Mesenchymal stem cell (in vitro differentiated cells and primary cell): Measurements from ENCODE around the gene RASAL2.
A peak's percentile ranks its signal among the peaks of the same experiment; 100 is the strongest.

ENCODE experiments used
- DNase-seq: peaks from one replicate; pipeline ENCODE4 v3.0.0-alpha.2; 2013
- H2AFZ ChIP-seq: one replicate; pipeline ENCODE4 v1.6.1; 2013; ENCODE audit warnings: low read depth, mild to moderate bottlenecking, control low read depth, inconsistent platforms, low read length, moderate library complexity
- H2AK5ac ChIP-seq: 2 replicates; pipeline ENCODE4 v1.6.1; 2013; ENCODE audit warnings: low read length, moderate library complexity, mild to moderate bottlenecking, inconsistent platforms; ENCODE audit not compliant: severe bottlenecking
- H2BK120ac ChIP-seq: one replicate; pipeline ENCODE4 v1.6.1; 2013; ENCODE audit warnings: low read depth, mild to moderate bottlenecking, inconsistent platforms, low read length, moderate library complexity
- H2BK12ac ChIP-seq, 2 experiments: one replicate each; pipeline ENCODE4 v1.6.1; 2013; ENCODE audit warnings: inconsistent platforms in 2 of 2, low read length in 2 of 2, mild to moderate bottlenecking in 2 of 2, moderate library complexity in 2 of 2, control low read depth in 1 of 2
- H2BK15ac ChIP-seq: one replicate; pipeline ENCODE4 v1.6.1; 2013; ENCODE audit warnings: mild to moderate bottlenecking, low read depth, inconsistent platforms; ENCODE audit not compliant: poor library complexity, severe bottlenecking
- H2BK5ac ChIP-seq: 2 replicates; pipeline ENCODE4 v1.6.1; 2013; ENCODE audit warnings: low read depth, mild to moderate bottlenecking, low read length, control low read depth, inconsistent platforms; ENCODE audit not compliant: poor library complexity, severe bottlenecking
- H3K14ac ChIP-seq, 2 experiments: one replicate each; pipeline ENCODE4 v1.6.1; 2013; ENCODE audit warnings: inconsistent platforms in 2 of 2, low read length in 2 of 2, control low read depth in 1 of 2, mild to moderate bottlenecking in 1 of 2, moderate library complexity in 1 of 2
- H3K18ac ChIP-seq, 2 experiments: one replicate each; pipeline ENCODE4 v1.6.1; 2013; ENCODE audit warnings: inconsistent platforms in 2 of 2, low read length in 2 of 2, control low read depth in 1 of 2, low read depth in 1 of 2, mild to moderate bottlenecking in 1 of 2
- H3K23ac ChIP-seq, 2 experiments: one replicate each; pipeline ENCODE4 v1.6.1; 2013; ENCODE audit warnings: inconsistent platforms in 2 of 2, low read length in 2 of 2, mild to moderate bottlenecking in 2 of 2, moderate library complexity in 2 of 2, control low read depth in 1 of 2
- H3K27ac ChIP-seq: 2 replicates; pipeline ENCODE4 v1.5.1; 2013; ENCODE audit warnings: mild to moderate bottlenecking, moderate library complexity, low read length, control low read depth, inconsistent platforms; ENCODE audit not compliant: poor library complexity, severe bottlenecking
- H3K27me3 ChIP-seq, 2 experiments: 2 replicates each; pipeline versions ENCODE4 v1.6.1 to v1.7.0; 2013; ENCODE audit warnings: low read length in 2 of 2, mild to moderate bottlenecking in 2 of 2, moderate library complexity in 2 of 2, control low read depth in 1 of 2, inconsistent platforms in 1 of 2; ENCODE audit not compliant: control insufficient read depth in 1 of 2, insufficient read depth in 1 of 2
- H3K36me3 ChIP-seq, 2 experiments: 2 replicates each; pipeline versions ENCODE4 v1.6.1 to v1.7.0; 2013; ENCODE audit warnings: low read length in 2 of 2, control low read depth in 1 of 2, inconsistent platforms in 1 of 2, low read depth in 1 of 2, mild to moderate bottlenecking in 1 of 2; ENCODE audit not compliant: insufficient read depth in 2 of 2, control insufficient read depth in 1 of 2
- H3K4ac ChIP-seq, 2 experiments: one replicate each; pipeline ENCODE4 v1.6.1; 2013; ENCODE audit warnings: inconsistent platforms in 2 of 2, low read length in 2 of 2, mild to moderate bottlenecking in 2 of 2, moderate library complexity in 2 of 2, control low read depth in 1 of 2, low read depth in 1 of 2
- H3K4me1 ChIP-seq: 2 replicates; pipeline ENCODE4 v1.6.1; 2013; ENCODE audit warnings: low read depth, low read length, control low read depth; ENCODE audit not compliant: control insufficient read depth, insufficient read depth
- H3K4me2 ChIP-seq: 2 replicates; pipeline ENCODE4 v1.6.1; 2013; ENCODE audit warnings: low read length, mild to moderate bottlenecking, inconsistent platforms; ENCODE audit not compliant: poor library complexity, severe bottlenecking
- H3K4me3 ChIP-seq, 2 experiments: 2 replicates each; pipeline versions ENCODE4 v1.5.1 to v1.7.0; 2013; ENCODE audit warnings: low read length in 2 of 2, mild to moderate bottlenecking in 2 of 2, control low read depth in 1 of 2, low read depth in 1 of 2; ENCODE audit not compliant: insufficient read depth in 1 of 2
- H3K79me1 ChIP-seq: replicated peaks from 2 replicates; pipeline ENCODE4 v1.6.1; 2013; ENCODE audit warnings: mild to moderate bottlenecking, control low read depth, low read length, inconsistent platforms; ENCODE audit not compliant: poor library complexity, severe bottlenecking
- H3K9ac ChIP-seq: 2 replicates; pipeline ENCODE4 v1.7.0; 2013; ENCODE audit warnings: mild to moderate bottlenecking, low read length, moderate library complexity
- H3K9me3 ChIP-seq: 2 replicates; pipeline ENCODE4 v1.7.0; 2013; ENCODE audit warnings: mild to moderate bottlenecking, low read length; ENCODE audit not compliant: control insufficient read depth
- H4K8ac ChIP-seq: one replicate; pipeline ENCODE4 v1.6.1; 2013; ENCODE audit warnings: inconsistent platforms, mild to moderate bottlenecking, low read length, moderate library complexity
- H4K91ac ChIP-seq: one replicate; pipeline ENCODE4 v1.6.1; 2013; ENCODE audit warnings: mild to moderate bottlenecking, low read length, inconsistent platforms
- WGBS: methylation state at CpG from one replicate; pipeline ENCODE4 v1.1.7; 2013; ENCODE audit warnings: mixed read lengths; 5-methylcytosine and 5-hydroxymethylcytosine counted together

RASAL2 gene

DNA sequence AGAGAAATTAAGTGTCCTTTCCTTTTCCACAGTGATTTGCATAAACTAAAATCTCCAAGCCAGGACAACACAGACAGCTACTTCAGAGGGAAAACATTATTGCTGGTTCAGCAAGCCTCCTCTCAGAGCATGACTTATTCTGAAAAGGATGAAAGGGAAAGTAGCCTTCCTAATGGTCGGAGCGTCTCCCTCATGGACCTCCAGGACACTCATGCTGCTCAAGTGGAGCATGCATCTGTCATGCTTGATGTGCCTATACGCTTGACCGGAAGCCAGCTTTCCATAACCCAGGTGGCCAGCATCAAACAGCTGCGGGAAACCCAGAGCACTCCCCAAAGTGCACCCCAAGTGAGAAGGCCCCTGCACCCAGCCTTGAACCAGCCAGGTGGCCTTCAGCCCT, 363.7 kb downstream of the RASAL2 start:
- no peak overlapping the region for H2BK120ac ChIP-seq
- WGBS = 98% methylated on average over 5 of the region's 5 CpGs
- no peak for DNase-seq
- no peak overlapping the region for H3K23ac ChIP-seq
- no peak overlapping the region for H3K4me2 ChIP-seq
- no peak overlapping the region for H2BK5ac ChIP-seq
- no peak overlapping the region for H2AK5ac ChIP-seq
- H3K9ac ChIP-seq = no peak overlapping the region
- no peak overlapping the region for H3K14ac ChIP-seq
- H2AFZ ChIP-seq = no peak overlapping the region
- H4K91ac ChIP-seq = no peak overlapping the region
- H3K36me3 ChIP-seq = peaks cover 13 to 50% of the 10 kb centered on the region in 2 experiments
- H3K18ac ChIP-seq = no peak overlapping the region
- no peaks in the 10 kb centered on the region for H3K27me3 ChIP-seq
- H3K79me1 ChIP-seq = peaks cover 2% of the 10 kb centered on the region
- no peaks in the 10 kb centered on the region for H3K9me3 ChIP-seq
- H2BK15ac ChIP-seq = no peak overlapping the region
- H4K8ac ChIP-seq = no peak overlapping the region
- H2BK12ac ChIP-seq = no peak overlapping the region
- H3K4ac ChIP-seq = no peak overlapping the region
- peaks cover 2% of the 10 kb centered on the region for H3K4me1 ChIP-seq
- no peak overlapping the region for H3K27ac ChIP-seq
- no peak overlapping the region for H3K4me3 ChIP-seq

DNA sequence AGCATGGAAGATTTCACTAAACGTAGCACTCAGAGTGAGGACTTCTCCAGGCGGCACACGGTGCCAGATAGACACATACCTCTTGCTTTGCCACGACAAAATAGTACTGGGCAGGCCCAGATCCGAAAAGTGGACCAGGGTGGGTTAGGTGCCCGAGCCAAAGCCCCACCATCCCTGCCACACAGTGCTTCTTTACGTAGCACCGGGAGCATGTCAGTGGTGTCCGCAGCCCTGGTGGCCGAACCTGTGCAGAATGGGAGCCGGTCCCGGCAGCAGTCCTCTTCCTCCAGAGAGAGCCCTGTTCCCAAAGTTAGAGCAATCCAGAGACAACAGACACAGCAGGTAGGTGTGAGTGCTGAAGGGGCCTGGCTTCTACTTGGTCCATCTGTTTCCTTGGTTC, 364.3 kb downstream of the RASAL2 start:
- Histone ChIP-seq H3K79me1 (peaks cover 2% of the 10 kb centered on the region), H3K27ac (no peak overlapping the region), H2BK15ac (no peak overlapping the region), H4K8ac (no peak overlapping the region), H2BK12ac (no peak overlapping the region), H3K36me3 (peaks cover 13 to 49% of the 10 kb centered on the region in 2 experiments), H3K4me2 (no peak overlapping the region), H2AK5ac (no peak overlapping the region), H3K27me3 (no peaks in the 10 kb centered on the region), H2BK120ac (no peak overlapping the region), H3K9me3 (no peaks in the 10 kb centered on the region), H3K9ac (no peak overlapping the region), H3K18ac (no peak overlapping the region), H3K23ac (no peak overlapping the region), H3K4ac (no peak overlapping the region), H3K4me1 (peaks cover 2% of the 10 kb centered on the region), H4K91ac (no peak overlapping the region), H2AFZ (no peak overlapping the region), H3K14ac (no peak overlapping the region), H2BK5ac (no peak overlapping the region), H3K4me3 (no peak overlapping the region)
- WGBS = 97% methylated on average over 8 of the region's 12 CpGs
- DNase-seq = no peak

DNA sequence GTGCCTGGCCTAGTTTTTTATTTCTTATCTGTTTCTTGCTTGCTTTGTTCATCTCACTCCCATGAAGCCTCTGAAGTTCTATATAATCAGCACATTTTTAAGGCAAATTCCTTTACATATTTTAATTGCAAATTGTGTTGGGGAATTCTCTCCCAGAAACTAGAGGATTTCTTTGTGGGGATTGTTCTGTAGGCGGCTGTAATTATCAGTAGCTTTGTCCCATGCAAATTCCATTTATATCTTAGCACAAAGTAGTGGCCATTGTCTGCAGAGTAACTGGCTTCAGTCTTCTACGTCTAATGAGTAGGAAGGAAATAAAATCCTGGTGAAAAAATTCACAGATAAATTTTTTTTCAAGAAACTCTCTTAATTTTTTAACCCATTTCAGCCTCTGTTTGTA, 367.2 kb downstream of the RASAL2 start:
- Histone ChIP-seq H3K27ac (no peak overlapping the region), H3K36me3 (peaks cover 16 to 46% of the 10 kb centered on the region in 2 experiments), H3K27me3 (no peaks in the 10 kb centered on the region), H3K23ac (no peak overlapping the region), H3K18ac (no peak overlapping the region), H2BK5ac (no peak overlapping the region), H4K91ac (no peak overlapping the region), H2BK12ac (no peak overlapping the region), H2BK120ac (no peak overlapping the region), H3K4me3 (no peak overlapping the region), H3K14ac (no peak overlapping the region), H3K9me3 (no peaks in the 10 kb centered on the region), H2BK15ac (no peak overlapping the region), H3K79me1 (peaks cover 5% of the 10 kb centered on the region), H4K8ac (no peak overlapping the region), H2AK5ac (no peak overlapping the region), H3K4ac (no peak overlapping the region), H3K4me1 (peaks cover 2% of the 10 kb centered on the region), H3K9ac (no peak overlapping the region), H2AFZ (no peak overlapping the region), H3K4me2 (no peak overlapping the region)
- DNase-seq = no peak
- WGBS = no CpG with 5 or more reads among the region's 2 CpGs

DNA sequence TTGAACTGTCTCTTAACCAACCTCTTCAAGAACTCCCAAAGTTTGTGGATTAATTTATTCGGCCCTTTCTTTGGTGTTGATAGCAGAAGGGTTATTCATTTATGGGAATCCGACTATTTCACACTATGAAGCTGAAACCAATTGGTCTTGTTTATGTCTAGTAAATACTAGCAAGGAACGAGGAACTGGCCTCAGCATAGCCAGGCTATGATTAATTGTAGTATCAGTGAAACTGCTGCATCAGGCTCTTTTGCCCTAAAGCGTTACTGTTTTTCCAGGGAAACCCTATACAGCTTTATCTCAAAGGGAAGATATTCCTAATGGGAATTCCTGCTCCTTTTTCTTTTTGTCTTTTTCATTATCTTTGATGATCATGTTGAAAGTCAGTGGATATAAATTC, 367.8 kb downstream of the RASAL2 start:
- Histone ChIP-seq H2AFZ (no peak overlapping the region), H3K27me3 (no peaks in the 10 kb centered on the region), H3K4me1 (peaks cover 2% of the 10 kb centered on the region), H3K4me2 (no peak overlapping the region), H2AK5ac (no peak overlapping the region), H3K9me3 (no peaks in the 10 kb centered on the region), H3K27ac (no peak overlapping the region), H2BK15ac (no peak overlapping the region), H2BK12ac (no peak overlapping the region), H3K36me3 (peaks cover 12 to 46% of the 10 kb centered on the region in 2 experiments), H2BK5ac (no peak overlapping the region), H4K91ac (no peak overlapping the region), H3K23ac (no peak overlapping the region), H3K79me1 (peaks cover 5% of the 10 kb centered on the region), H4K8ac (no peak overlapping the region), H3K4me3 (no peak overlapping the region), H3K4ac (no peak overlapping the region), H3K14ac (no peak overlapping the region), H3K9ac (no peak overlapping the region), H3K18ac (no peak overlapping the region), H2BK120ac (no peak overlapping the region)
- peak; percentile 34 for DNase-seq
- WGBS = 80% methylated on average over 4 of the region's 4 CpGs
